ENCODE data around the gene SHB. TPM values are rescaled to one million over a fixed set of nuclear protein-coding genes. Genes with fewer than 3 reads are reported as not detected.
A peak's percentile ranks its signal among the peaks of the same experiment; 100 is the strongest.

SHB gene
- total and polyA plus RNA-seq, 2 of the 13 experiments (the other 11 are each of a cell fraction or from before 2014, with no cell fraction given), result 19.4 to 20.7 TPM

- TF ChIP-seq ZBTB25 (CRISPR knock-in tag; IDR thresholded peaks at IDR 0.05), result no peak
- peak; percentile 58; the same call in 1 of the 2 replicates for TF ChIP-seq ZNF792 (CRISPR knock-in tag; IDR thresholded peaks at IDR 0.05)
- TF ChIP-seq SKI (IDR thresholded peaks at IDR 0.05; ENCODE audit: partially characterized antibody), result peak; percentile 12
- TF ChIP-seq ISL2 (CRISPR knock-in tag; IDR thresholded peaks at IDR 0.05), result 0 out of 2 replicates have a peak, but pooled peaks have one; percentile 32
- no peak for TF ChIP-seq ZNF253 (CRISPR knock-in tag; IDR thresholded peaks at IDR 0.05; ENCODE audit: borderline replicate concordance)
- no peak for TF ChIP-seq MAFF (IDR thresholded peaks at IDR 0.05; ENCODE audit: low read depth, low read length)
- peak; percentile 44; the same call in 1 of the 2 replicates for TF ChIP-seq HIC2 (CRISPR knock-in tag; IDR thresholded peaks at IDR 0.05; ENCODE audit: low read depth)
- no peak for TF ChIP-seq SOX6 (IDR thresholded peaks at IDR 0.05)
- TF ChIP-seq SOX6 (CRISPR knock-in tag; IDR thresholded peaks at IDR 0.05), result peak; percentile 40; the same call in 1 of the 2 replicates
- peak; percentile 77; the same call in 1 of the 2 replicates for TF ChIP-seq DPF2 (CRISPR knock-in tag; IDR thresholded peaks at IDR 0.05; ENCODE audit: borderline replicate concordance, low read depth)
- peak; percentile 26; the same call in 1 of the 2 replicates for TF ChIP-seq NFYC (CRISPR knock-in tag; IDR thresholded peaks at IDR 0.05)
- peak; percentile 22; the same call in 1 of the 2 replicates for TF ChIP-seq ZNF772 (CRISPR knock-in tag; IDR thresholded peaks at IDR 0.05)
- peak; percentile 35; the same call in 1 of the 2 replicates for TF ChIP-seq HDAC1 (CRISPR knock-in tag; IDR thresholded peaks at IDR 0.05)
- TF ChIP-seq ZNF589 (CRISPR knock-in tag; conservative IDR thresholded peaks at IDR 0.05), result no peak
- TF ChIP-seq ZNF883 (CRISPR knock-in tag; IDR thresholded peaks at IDR 0.05; ENCODE audit: not compliant biosample characterization), result no peak
- peak; percentile 7; the same call in 1 of the 2 replicates for TF ChIP-seq ZNF580 (CRISPR knock-in tag; IDR thresholded peaks at IDR 0.05; ENCODE audit: borderline replicate concordance, low read depth)
- peak; percentile 66 for TF ChIP-seq HOMEZ (CRISPR knock-in tag; IDR thresholded peaks at IDR 0.05; ENCODE audit: low read depth)
- TF ChIP-seq ZFAT (CRISPR knock-in tag; conservative IDR thresholded peaks at IDR 0.05), result no peak
- TF ChIP-seq YEATS2 (CRISPR knock-in tag; IDR thresholded peaks at IDR 0.05; ENCODE audit: borderline replicate concordance), result no peak
- no peak for TF ChIP-seq ATF4 (CRISPR knock-in tag; IDR thresholded peaks at IDR 0.05)
- TF ChIP-seq SKIL (CRISPR knock-in tag; IDR thresholded peaks at IDR 0.05; ENCODE audit: borderline replicate concordance), result peak; percentile 82
- TF ChIP-seq FOXM1 (CRISPR knock-in tag; IDR thresholded peaks at IDR 0.05), result no peak
Measured at GRCh38 chr9:37951671-37952449, 117.2 kb downstream of the SHB start (continued).

Data from HepG2 (cell line).